GF-D8 (cell line): ENCODE data around the gene FLT4.

Source experiments
- DNase-seq: peaks from one replicate; lab custom pipeline; 2025; lab: John Stamatoyannopoulos, UW

Gene FLT4

DNA sequence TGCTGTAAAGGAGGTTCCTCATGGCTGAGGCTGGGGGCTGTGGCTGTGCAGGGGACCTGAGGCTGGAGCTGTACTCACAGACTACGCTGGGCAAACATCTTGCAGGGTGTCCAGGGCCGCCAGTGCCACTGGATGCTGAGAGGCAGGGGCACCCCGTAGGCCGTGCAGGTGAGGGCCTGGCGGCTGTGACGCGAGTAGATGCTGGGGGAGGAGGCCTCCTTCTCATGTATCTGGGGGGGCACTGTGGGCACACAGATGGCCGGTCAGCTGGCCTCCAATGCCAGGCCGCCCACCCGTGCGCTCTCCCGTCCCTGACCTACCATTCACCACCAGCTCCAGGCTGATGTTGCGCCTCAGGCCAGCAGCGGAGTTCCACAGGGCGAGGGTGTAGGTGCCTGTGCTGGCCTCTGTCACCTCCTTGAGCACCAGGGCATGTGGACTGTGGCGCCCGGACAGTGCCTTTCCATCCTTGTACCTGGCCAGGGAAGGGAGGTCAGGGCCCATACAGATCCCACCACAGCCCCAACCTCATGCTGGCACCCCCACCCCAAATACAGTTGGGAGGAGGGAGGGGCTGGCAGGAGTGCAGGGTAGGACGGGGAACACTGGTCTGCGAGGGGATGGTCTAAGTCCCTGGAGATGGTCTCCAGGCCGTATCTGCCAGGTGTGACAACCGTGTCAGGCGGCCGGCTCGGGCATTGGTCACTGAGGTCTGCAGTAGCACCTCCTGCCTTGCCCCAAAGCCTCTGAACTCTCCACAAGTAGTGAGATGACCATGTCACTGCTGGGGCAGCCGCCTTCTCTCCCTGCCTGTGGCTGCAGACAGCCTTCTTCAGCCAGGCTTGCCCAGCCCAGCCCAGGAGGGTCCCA lies 23.4 kb downstream of the FLT4 start:
- DNase-seq, result no peak

DNA sequence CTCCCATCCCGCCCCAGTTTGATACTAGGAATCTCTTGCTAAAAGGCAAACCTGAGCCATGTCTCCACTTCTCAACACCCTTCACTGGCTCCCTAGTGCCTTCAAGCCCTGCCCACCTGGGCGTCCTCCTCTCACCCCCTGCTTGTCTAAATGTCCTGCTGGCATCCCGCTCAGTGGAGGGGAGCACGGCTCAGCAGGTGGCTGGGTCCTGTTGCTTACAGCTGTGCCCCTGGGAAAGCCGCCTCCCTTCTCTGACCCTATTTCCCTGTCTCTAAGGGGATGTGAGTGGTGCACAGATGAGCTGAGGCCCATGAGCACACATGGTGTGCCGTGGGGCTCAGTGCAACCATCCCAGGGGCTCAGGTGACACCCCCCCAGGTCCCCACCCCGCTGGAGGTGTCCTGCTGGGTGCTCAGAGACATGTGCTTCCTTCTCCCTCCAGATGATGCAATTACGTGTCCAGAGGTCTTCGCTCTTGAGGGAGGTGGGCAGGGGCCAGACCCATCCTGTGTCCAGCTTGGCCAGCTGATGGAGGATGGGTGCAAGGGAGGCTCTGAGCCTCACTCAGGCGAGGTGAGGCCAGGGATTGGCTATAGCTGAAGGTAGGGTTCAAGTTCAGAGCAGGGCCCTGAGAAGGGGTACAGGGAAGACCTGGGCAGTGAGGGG lies 24.1 kb downstream of the FLT4 start:
- DNase-seq, result no peak

DNA sequence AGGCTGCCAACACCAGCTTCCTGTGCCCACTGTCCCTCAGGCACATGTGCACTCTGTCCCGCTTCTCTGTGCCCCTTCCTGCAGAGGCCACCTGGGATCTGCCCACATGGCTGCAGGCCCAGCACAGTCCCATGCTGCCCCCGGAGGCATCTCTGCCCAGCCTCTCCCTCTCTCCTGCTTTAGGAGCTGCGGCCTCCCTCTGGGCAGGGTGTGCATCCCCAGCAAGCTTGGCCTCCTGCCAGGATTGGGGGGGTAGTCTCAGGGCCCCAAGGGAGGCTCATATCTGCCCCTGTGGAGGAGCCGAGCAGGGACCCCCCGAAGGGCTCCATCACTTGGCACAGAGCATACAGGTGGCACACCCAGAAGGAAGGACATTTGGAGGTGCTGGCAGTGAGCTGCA lies 24.8 kb downstream of the FLT4 start:
- no peak for DNase-seq

DNA sequence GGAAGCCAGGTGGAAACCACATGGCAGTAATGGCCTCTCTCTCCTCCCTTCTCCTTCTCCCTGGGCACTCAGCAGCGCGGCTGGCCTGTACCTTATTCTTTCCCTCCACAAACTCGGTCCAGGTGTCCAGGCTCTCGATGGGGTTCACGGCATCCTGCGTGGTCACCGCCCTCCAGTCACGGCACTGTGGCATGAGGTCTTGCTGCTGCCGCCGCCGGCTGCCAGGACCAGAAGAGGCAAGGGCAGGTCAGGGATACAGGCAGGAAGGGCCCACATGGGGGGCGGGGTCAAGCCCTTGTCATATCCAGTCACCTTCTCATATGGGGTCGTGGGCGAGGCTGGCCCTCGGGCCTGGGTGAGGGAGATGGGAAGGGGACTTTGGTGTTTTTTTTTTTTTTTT lies 25.6 kb downstream of the FLT4 start:
- DNase-seq, result no peak

DNA sequence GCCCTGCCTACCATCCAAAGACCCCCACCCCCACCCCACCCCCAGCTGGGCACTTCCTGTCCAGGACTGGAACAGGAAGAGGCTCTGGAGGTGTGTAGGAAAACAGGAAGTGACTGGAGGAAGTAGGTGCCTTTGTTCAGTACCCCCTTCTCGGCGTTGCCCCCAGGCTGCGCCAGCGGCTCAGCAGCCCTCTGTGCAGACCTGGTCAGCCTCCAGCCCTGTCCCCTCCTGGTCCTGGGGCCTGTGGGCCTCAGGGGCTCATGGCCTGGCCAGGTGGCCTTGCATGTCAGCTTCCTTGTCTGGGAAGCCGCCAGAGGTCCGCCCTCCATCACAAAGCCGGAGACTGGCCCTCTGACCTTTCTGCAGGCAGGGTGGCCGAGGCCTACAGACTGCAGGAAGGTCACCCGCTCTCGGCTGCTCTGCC lies 26.0 kb downstream of the FLT4 start:
- DNase-seq, result no peak

DNA sequence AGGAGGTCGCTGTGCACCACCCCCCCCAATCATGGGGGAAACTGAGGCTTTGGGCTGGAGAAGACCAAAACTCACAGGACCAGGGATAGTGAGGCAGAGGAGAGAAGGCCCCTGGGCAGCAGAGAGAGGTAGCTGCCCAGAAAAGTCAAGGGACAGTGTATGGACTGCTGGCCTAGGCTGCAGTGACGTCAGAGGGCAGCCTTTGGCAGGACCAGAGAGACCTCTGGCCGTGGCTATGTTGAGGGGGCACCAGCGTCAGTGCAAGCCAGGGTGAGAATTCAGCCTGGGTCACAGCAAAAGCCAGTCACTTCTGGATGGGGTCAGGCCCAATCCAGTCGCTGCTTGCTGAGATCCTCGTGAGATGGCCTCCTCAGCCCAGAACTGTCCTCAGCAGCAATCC lies 26.5 kb downstream of the FLT4 start:
- DNase-seq, result no peak

DNA sequence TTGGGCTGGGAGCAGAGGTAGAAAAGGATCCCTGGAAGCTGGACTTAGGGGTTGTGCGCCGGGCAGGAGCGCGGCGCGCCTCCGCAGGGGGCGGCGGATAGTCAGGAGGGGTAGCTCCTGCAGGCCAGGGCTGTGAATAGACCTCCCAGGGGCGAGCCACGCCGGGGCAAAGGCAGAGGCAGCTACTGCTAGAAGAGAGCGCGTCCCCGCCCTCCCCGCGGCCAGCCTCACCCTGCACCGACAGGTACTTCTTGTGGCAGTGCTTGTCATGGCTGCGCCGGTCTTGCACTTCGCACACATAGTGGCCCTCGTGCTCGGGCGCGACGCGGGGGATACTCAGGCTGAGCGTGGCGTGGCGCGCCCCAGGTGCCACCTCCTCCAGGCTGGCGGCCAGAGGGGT lies 28.1 kb downstream of the FLT4 start:
- DNase-seq, result no peak

DNA sequence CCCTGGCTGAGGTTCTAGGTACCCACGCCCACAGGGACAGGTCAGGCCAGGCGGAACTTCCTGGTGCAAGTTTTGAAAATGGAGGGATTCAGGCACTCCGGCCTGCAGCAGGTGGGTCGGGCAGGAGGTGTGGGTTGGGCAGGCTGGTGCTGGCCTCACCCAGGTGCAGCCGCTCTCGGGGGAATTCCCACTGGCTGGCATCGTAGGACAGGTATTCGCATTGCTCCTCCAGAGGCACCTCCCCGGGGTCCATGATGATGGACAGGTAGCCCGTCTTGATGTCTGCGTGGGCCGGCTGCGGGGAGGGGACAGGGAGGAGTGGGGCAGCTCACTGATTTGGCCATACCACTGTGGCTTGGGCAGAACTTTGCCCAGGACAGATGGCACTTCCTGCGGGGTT lies 29.4 kb downstream of the FLT4 start:
- DNase-seq, result no peak

DNA sequence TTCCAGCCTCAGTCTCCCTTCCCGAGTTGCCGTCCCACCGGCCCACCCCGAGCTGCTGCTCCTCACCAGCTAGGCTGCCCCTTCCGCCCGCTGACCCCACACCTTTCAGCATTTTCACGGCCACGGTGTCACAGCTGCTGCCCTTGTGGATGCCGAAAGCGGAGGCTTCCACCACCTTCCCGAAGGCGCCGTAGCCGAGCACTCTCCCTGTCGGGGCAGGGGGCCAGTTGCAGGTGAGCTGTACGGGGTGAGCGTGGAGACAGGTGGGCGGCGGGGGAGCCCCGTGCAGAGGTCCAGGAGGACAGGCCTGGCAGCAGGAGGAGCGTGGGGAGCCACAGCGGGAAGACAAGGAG lies 29.9 kb downstream of the FLT4 start:
- no peak for DNase-seq

DNA sequence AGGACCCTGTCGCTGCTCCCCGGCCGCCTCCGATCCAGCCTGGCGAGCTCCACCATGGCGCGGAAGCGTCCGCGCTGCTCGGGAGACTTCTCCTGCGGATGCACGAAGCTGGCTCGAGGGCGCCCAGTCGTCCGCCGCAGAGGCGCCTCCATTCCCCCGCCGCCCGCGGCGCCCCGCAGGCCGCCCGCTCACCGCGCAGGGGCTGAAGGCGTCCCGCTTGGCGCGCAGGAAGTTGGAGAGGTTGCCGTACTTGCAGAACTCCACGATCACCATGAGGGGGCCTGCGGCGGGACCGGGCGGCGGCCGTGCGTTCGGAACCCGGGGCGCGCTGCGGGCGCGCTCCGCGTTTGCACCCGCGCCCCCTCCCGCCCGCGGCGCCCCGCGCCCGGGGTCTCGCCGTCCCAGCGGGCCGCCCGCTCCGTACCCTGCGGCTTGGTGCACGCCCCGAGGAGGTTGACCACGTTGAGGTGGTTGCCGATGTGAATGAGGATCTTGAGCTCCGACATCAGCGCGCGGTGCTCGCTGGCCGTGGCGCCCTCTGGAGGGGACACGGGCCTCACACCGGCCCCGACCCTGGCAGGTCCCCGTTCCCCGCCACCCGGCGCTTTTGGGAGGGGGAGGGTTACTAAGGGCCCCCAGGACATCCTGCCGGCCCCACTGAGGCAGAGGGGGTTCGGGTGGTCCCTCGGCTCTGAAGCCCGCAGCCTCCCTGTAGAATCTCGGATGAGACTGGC lies 30.4 kb downstream of the FLT4 start:
- DNase-seq, result no peak

DNA sequence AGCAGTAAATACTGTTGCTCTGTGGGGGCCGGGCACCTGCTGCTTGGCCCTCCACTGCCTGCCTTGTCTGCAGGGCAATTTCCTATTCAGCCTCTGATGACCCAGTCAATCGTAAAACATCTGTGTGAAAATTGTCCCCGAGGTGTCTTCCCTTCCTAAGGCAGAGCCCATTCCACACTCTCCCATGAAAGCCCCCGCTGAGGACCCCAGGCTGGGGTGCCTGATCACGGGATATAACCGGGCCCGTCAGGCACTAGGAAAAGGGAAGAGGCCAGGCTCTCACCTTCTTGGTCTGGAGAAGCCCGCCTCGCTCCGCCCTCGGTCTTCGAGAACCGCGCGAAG lies 30.9 kb downstream of the FLT4 start:
- DNase-seq, result no peak

DNA sequence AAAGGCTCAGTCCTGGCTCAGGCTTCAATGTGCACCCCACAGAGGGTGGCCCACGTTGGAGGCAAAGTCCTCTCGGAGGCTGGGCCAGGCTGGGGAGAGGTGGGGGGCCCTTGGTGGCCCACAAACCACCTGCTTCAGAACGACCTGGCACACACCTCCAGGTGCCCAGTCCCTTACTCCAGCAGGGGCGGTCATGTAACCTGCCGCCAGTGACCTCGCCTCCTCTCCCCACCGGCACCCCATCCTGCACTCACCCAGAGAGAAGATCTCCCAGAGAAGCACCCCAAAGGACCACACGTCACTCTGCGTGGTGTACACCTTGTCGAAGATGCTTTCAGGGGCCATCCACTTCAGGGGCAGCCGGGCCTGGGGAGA lies 35.6 kb downstream of the FLT4 start:
- no peak for DNase-seq

DNA sequence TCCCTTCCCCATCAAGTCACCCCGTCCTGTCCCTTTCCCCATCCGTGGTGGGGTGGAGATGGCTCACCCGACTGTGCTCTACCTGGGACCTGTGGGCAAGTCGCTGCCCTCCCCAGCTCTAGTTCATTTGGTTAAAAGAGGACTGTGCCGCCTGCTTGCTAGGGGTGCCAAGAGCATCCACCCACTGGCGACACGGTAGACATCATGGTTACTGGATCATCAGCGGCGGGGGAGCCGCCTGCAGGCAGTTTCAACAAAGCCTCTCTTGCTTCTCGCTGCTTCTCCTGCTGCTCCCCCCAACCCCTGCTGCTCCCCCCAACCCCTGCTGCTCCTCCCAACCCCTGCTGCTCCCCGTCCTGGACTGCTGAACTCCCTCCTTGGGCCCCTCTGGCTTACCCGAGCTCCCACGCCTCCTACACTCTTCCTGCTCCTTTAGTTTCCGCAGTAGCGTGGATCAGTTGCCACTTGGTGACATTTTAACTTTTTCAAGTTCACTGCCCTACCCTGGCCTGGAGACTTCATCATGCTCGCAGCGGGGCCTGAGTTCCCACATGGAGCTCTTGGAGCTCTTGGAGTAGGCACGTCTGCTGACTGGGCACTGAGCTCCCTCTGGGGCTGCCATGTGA lies 36.1 kb downstream of the FLT4 start:
- DNase-seq, result no peak

DNA sequence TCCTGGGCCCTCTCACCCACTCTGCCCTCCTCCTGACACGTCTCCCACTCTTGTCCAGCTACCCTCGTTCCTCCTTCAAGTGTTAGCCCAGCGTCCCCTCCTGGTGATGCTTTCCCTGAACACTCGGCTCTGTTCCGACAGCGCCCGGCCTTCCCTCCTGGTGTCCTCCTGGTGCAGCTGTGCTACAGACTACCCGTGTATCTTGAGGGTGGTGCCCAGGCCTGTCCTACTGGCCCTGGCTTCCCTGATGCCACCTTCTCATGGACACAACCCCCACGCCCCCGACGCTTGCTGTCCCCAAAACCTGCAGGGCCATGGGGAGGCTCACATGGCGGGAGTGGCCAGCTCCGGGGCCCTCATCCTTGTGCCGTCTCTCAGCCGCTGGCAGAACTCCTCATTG lies 36.7 kb downstream of the FLT4 start:
- no peak for DNase-seq

DNA sequence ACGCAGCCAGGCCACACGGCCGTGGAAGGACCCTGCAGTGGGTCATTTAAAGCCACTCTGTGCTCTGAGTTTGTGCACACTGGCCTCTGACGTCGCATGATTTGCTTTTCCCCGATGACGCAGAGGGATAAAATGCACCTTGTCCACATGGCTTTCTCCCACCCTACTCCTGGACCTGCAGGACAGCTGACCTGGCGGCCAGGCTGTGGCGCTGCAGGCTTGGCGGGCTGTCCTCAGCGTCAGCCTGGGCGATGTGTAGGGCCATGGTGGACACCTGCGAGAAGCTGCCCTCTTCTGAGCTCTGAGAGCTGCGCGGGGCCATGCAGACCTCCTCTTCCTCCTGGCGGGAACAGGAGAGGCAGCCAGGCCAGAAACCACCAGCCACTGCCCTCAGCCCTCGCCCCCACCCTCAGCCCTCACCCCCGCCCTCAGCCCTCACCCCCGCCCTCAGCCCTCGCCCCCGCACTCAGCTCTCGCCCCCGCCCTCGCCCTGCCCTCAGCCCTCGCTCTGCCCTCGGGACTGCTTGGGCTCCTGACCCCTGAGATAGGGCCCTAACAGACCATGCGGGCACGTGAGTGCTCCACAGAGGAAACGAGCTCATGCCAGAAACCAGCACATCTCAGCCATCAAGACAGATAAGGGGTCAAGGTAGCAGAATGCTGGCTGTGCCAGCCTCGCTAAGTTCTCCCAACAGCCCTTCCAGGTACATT lies 38.1 kb downstream of the FLT4 start:
- no peak for DNase-seq

DNA sequence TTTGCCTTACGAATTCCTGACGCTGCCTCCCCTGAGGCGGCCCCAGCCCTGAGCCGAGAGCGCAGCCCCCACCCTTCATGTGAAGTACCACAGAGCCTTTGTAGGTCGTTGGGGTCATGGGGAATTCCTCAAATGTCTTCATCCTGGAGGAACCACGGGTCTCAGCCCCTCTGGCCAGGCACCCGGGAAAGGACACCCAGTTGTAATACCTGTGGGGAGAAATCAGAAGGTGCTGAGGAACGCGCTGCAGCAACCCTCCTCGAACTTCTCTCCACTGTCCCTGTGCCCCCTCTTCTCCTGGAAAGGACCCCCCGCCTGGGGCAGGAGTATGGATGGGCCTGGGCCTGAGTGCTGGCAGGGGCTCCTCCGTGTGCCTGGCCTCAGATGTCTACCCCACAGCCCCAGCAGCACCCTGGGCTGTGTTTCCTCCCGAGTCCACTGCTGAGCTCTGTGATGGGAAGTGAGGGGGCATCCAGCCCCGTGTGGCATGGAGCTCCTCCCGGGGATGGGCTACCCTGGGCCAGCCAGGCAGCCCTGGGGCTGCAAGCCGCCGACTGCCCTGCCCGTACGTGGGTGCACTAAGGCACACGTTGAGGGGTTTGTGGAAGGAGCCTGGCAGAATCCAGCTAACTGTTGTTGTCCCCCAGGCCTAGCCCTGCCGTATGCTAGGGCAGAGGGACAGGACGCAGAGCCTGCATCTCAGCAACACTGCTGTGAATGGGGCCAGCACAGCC lies 39.4 kb downstream of the FLT4 start:
- DNase-seq, result no peak

DNA sequence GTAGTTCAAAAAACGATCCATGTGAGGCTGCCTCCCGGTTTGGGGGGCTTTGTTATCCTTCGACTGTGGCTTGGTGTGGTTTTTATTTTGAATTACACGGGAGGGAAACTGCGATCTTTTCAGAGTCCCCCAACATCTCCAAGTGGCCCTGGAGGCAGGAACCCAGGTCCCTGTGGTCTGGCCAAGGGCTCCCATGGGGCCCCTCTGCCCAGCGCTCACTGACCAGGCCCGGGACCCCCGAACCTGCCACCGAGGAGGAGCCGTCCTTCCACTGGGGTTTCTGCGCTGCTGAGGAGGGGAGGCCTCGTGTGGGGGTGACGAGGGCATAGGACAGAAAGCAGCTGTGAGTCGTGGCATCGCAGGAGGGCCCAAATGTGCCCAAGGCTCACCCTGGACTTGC lies 40.0 kb downstream of the FLT4 start:
- DNase-seq, result no peak

DNA sequence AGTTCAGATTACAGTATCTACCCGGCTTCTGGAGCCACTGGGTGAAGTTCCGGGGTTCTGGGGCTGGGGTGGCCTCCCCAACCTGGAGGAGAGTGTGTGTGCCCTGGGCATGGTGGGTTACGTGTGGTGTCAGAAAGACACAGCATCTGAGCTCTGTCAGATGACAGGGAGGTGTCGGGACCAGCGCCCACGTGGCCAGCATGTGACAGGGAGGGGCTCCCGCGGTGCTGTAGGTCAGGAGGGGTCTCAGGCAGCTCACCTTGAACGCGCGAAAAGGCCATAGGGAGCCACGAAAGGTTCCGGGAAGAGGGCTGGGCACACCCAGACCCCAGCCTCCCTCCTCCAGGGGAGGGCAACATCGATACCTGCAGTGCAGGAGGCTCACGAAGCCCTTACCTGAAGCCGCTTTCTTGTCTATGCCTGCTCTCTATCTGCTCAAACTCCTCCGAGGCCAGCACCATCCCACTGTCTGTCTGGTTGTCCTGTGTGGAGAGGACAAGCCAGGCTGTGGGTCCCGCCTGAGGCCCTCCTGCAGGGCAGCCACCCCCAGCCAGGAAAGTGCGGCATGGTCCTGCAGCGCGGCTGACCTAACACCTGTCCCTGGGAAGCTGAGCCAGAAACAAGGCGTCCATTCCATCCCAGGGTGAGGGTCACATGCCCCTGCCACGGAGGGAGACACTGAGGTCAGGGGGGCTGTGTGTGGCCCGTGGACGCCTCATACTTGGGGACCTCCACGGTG lies 40.7 kb downstream of the FLT4 start:
- DNase-seq, result no peak

DNA sequence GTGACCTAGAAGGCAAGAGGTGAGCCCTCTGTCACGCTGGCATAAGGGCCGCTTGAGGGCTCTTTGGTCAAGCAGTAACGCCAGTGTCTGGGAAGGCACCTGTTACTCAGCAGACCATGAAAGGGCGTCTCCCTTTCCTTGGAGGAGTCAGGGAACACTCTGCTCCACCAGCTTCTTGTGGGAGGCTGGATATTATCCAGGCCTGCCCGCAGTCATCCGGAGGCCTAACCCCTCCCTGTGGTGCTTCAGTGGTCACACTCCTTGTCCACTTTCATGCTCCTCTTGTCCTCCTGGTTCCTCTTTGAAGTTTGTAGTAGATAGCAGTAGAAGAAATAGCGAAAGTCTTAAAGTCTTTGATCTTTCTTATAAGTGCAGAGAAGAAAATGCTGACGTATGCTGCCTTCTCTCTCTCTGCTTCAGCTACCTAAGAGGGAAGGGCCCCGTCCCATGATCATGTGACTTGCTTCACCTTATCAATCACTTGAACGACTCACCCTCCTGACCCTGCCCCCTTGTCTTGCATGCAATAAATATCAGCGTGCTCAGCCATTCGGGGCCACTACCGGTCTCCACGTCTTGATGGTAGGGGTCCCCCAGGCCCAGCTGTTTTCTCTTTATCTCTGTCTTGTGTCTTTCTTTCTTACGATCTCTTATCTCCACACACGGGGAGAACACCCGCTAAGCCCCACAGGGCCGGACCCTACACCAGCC lies 41.4 kb downstream of the FLT4 start:
- no peak for DNase-seq

DNA sequence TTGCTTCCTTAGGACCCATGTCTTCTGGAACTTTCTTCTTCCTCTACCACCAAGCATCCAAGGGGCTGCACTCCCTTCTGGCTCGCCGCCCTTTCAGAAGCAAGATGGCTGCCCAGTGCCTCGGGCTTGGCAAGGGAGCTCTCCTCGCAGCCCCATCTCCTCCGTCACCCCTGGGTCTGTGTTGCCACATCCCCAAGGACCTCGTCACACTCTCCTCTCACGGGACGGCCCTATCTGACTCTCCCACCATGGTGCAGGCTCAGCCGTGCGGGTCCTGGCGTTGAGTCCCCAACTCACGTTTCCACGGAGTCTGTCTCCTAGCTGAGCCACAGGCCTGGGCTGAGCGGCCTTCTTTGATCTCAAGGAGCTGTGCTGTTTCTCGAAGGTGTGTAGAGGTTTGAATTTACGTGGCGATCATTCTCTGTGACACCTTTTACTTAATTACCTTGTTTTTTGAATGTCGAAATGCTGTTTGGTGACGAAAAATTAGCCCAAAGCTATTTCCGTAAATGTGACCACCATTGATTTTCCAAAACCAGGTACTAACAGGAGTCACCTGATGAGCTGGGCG lies 43.1 kb downstream of the FLT4 start:
- no peak for DNase-seq
